ENCODE measurements around the gene DNAI2.

DNAI2 gene

GRCh38 chr17:74329378-74329777, 55.3 kb downstream of the DNAI2 start:
- Histone ChIP-seq H2AFZ (ENCODE audit: low read length) (no peak overlapping the region), H3K4me1 (ENCODE audit: insufficient read depth, low read length, severe bottlenecking) (no peaks in the 10 kb centered on the region), H3K9ac (ENCODE audit: low read length) (no peak overlapping the region), H4K20me1 (ENCODE audit: insufficient read depth, low read length) (no peaks in the 10 kb centered on the region), H3K4me3 (ENCODE audit: low read depth, low read length, poor library complexity, severe bottlenecking) (no peak overlapping the region), H3K27ac (ENCODE audit: low read depth, low read length, poor library complexity, severe bottlenecking) (no peak overlapping the region), H3K4me2 (ENCODE audit: low read length) (no peak overlapping the region), H3K36me3 (ENCODE audit: insufficient read depth, low read length) (no peaks in the 10 kb centered on the region), H3K9me2 (ENCODE audit: low read depth, low read length) (no peaks in the 10 kb centered on the region), H3K27me3 (ENCODE audit: insufficient read depth, low read length) (no peaks in the 10 kb centered on the region), H3K9me3 (ENCODE audit: low read length) (no peaks in the 10 kb centered on the region), H3F3A (ENCODE audit: insufficient read depth, low read length) (no peaks in the 10 kb centered on the region), H3K79me2 (ENCODE audit: insufficient read depth, low read length) (no peaks in the 10 kb centered on the region)
- TF ChIP-seq EZH2 (IDR thresholded peaks at IDR 0.05; ENCODE audit: borderline replicate concordance, low read length) (no peak), CTCF (IDR thresholded peaks at IDR 0.05; ENCODE audit: low read length) (no peak)

GRCh38 chr17:74330446-74330845, 56.4 kb downstream of the DNAI2 start:
- Histone ChIP-seq H3K4me3 (ENCODE audit: low read depth, low read length, poor library complexity, severe bottlenecking) (no peak overlapping the region), H3K36me3 (ENCODE audit: insufficient read depth, low read length) (no peaks in the 10 kb centered on the region), H3K9me3 (ENCODE audit: low read length) (no peaks in the 10 kb centered on the region), H3K4me1 (ENCODE audit: insufficient read depth, low read length, severe bottlenecking) (no peaks in the 10 kb centered on the region), H3K4me2 (ENCODE audit: low read length) (no peak overlapping the region), H3K9ac (ENCODE audit: low read length) (no peak overlapping the region), H3F3A (ENCODE audit: insufficient read depth, low read length) (no peaks in the 10 kb centered on the region), H4K20me1 (ENCODE audit: insufficient read depth, low read length) (no peaks in the 10 kb centered on the region), H3K27ac (ENCODE audit: low read depth, low read length, poor library complexity, severe bottlenecking) (no peak overlapping the region), H3K9me2 (ENCODE audit: low read depth, low read length) (no peaks in the 10 kb centered on the region), H2AFZ (ENCODE audit: low read length) (no peak overlapping the region), H3K79me2 (ENCODE audit: insufficient read depth, low read length) (no peaks in the 10 kb centered on the region), H3K27me3 (ENCODE audit: insufficient read depth, low read length) (no peaks in the 10 kb centered on the region)
- TF ChIP-seq EZH2 (IDR thresholded peaks at IDR 0.05; ENCODE audit: borderline replicate concordance, low read length) (no peak), CTCF (IDR thresholded peaks at IDR 0.05; ENCODE audit: low read length) (no peak)

GRCh38 chr17:74332017-74332650, 58.1 kb downstream of the DNAI2 start:
- no peak for TF ChIP-seq CTCF (IDR thresholded peaks at IDR 0.05; ENCODE audit: low read length)
- no peak for TF ChIP-seq EZH2 (IDR thresholded peaks at IDR 0.05; ENCODE audit: borderline replicate concordance, low read length)
- H3K27ac ChIP-seq (ENCODE audit: low read depth, low read length, poor library complexity, severe bottlenecking), result no peak overlapping the region
- H3K4me2 ChIP-seq (ENCODE audit: low read length), result no peak overlapping the region
- H2AFZ ChIP-seq (ENCODE audit: low read length), result no peak overlapping the region
- no peaks in the 10 kb centered on the region for H4K20me1 ChIP-seq (ENCODE audit: insufficient read depth, low read length)
- no peaks in the 10 kb centered on the region for H3K9me2 ChIP-seq (ENCODE audit: low read depth, low read length)
- H3K4me1 ChIP-seq (ENCODE audit: insufficient read depth, low read length, severe bottlenecking), result no peaks in the 10 kb centered on the region
- no peak overlapping the region for H3K4me3 ChIP-seq (ENCODE audit: low read depth, low read length, poor library complexity, severe bottlenecking)
- H3F3A ChIP-seq (ENCODE audit: insufficient read depth, low read length), result no peaks in the 10 kb centered on the region
- H3K27me3 ChIP-seq (ENCODE audit: insufficient read depth, low read length), result no peaks in the 10 kb centered on the region
- H3K36me3 ChIP-seq (ENCODE audit: insufficient read depth, low read length), result no peaks in the 10 kb centered on the region
- H3K79me2 ChIP-seq (ENCODE audit: insufficient read depth, low read length), result no peaks in the 10 kb centered on the region
- H3K9ac ChIP-seq (ENCODE audit: low read length), result no peak overlapping the region
- no peaks in the 10 kb centered on the region for H3K9me3 ChIP-seq (ENCODE audit: low read length)
